NCI-H748 (cell line): ENCODE data around the gene WDFY3.
"Not testable (repeated sequence)": the region's sequence is repeated elsewhere in the genome, so short reads cannot be mapped to it uniquely, and the experiment has no call there.

ENCODE experiments used
- DNase-seq: peaks from one replicate; lab custom pipeline; 2025; ENCODE audit not compliant: unreplicated experiment; lab: John Stamatoyannopoulos, UW

Gene WDFY3

DNA sequence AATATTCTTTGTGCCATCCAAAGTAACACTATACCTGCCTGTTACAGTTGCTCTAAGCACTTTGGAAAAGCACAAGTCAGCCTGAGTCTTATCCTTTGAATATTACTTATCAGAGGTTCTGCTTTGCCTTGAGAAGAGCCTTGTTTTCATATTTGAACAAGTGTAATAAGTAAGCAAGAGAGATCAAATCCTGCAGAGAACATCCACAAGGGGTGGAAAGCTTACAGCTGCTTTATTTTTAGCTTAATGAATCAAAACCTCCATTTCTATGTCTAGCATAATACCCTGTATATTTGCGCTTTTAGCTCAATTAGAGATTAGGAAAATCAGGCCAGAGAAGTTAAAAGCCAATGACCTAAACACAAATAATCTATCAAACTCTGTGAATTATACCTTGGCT is 243.8 kb downstream of the WDFY3 start:
- peak; percentile 47 for DNase-seq

GRCh38 chr4:84719115-84719514 is 247.4 kb downstream of the WDFY3 start:
- no peak for DNase-seq

GRCh38 chr4:84718699-84719098 is 247.8 kb downstream of the WDFY3 start:
- no peak for DNase-seq

DNA sequence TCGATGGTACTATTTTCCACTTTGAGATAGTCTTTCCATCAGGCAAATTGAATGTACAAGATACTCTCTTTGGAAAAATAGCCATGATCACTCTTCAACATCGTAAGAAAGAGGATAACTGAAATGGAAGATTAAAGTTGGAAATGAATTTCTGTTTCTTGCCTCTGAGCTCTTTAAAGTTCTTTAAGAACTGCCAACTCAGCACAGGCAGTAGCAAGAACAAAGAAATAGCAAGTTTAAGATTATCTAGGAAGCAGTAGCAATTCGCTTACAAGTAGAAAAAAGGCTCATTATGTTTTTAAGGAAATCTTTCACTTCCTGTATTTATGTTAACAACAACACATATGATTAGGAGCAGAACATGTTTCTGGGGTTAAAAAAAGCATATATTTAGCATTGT is 255.9 kb downstream of the WDFY3 start:
- no peak for DNase-seq

DNA sequence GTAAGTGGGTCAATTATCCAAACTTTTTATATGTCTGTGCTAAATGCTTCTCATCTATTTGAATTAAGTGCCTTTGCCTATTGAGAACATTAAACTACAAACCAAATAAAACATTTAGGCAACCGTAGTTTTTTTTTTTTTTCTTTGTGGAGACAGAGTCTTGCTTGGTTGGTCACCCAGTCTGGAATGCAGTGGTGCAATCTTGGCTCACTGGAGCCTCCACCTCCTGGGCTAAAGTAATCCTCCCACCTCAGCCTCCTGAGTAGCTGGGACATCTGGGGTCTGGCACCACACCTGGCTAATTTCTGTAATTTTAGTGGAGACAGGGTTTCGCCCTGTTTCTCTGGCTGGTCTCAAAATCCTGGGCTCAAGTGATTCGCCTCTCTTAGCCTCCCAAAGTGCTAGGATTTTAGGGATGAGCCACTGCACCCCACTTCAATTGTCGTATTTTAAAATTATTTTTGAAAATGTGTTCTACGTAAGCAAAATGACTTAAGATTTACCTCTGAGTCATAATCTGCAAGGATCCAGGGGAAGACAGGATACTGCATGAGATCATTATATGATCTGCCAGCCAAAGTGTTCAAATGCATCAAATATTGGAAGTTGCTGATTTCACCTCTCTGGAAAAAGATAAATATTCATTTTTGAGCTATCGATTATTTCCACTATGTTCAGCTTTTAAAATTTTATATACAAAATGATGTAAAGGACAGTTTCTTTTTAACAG is 257.9 kb downstream of the WDFY3 start:
- DNase-seq, result no peak

GRCh38 chr4:84706286-84706685 is 260.2 kb downstream of the WDFY3 start:
- no peak for DNase-seq

DNA sequence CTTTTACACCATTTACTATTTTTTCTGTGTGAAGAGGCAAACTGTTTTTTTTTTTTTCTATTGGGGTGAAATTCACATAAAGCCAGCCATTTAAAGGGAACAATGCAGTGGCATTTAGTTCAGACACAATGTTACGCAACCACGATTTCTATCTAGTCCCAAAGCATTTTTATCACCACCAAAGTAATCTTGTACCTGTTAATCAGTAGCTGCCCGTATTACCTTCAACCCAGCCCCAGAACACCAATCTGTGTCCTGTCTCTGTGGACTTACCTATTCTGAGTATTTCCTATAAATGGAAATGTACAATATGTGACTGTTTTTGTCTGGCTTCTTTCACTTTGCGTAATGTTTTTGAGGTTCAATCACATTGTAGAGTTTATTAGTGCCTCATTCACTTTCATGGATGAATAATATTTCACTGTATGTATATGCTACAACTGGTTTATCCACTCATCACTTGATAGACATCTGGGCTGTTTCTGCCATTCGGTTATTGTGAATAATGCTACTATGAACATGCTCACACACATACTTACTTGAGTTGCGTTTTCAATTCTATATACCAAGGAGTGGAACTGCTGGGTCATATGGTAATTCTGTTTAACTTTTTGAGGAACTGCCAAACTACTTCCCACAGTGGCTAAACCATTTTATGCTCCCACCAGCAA is 267.4 kb downstream of the WDFY3 start:
- DNase-seq, result no peak

- no peak for DNase-seq
These were observed 268.8 kb downstream of the WDFY3 start for GRCh38 chr4:84697615-84698201.

DNA sequence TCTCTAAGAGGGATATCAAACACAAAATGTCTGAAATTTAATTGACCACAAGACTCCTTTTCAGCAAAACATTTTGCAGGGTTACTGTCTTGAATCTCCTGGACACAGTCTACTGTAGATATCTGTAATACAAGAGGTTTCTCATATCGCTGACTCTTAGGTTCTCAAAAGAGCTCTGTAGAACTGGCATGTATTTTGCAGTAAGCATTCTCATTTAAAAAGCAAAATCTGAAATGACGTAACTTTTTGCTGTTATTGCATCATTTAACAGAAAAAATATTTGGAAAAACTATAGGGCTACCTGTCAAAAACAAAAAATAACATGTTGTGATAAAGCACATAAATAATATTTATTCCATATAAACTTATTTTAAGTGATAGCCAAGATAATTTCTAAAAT is 269.3 kb downstream of the WDFY3 start:
- DNase-seq, result no peak

DNA sequence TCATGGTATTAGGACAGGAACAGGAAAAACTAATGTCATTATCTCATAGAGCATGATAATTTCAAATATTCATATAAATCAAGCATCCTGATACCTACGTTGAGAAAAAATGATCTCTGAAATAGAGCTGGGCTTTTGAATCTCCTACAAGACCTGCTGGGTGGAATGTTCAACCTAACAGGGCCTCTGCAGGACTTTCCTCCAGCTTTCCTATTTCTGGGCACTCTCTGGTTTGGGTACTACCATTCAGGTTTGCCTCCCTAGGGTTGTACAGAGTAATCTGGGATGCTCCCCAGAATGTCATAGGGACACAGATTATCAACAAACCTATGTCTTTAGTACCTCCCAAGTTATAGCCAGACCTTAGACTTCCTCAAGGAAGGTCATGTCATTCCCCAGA is 274.7 kb downstream of the WDFY3 start:
- DNase-seq, result no peak

- no peak for DNase-seq
These were observed 275.3 kb downstream of the WDFY3 start for GRCh38 chr4:84691170-84691691.

DNA sequence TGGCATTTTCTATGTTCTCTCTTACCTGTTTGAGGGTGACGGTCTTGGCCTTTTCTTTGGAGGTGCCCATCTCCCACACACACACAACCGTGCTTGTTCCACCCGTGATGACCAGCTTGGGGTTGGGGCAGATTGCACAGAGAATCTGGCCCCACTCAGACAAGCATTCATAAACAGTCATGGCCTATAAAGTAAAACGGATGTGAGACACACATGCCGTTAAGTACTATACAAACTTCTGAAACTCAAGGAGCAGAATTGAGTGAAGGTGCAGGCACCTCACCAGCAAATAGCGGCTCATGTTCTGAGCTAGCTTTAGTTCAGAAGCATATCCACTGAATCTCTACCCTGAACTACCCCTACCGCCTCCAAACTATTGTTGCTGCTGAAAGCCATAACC is 276.0 kb downstream of the WDFY3 start:
- no peak for DNase-seq

GRCh38 chr4:84689197-84689596 is 277.3 kb downstream of the WDFY3 start:
- DNase-seq, result no peak

DNA sequence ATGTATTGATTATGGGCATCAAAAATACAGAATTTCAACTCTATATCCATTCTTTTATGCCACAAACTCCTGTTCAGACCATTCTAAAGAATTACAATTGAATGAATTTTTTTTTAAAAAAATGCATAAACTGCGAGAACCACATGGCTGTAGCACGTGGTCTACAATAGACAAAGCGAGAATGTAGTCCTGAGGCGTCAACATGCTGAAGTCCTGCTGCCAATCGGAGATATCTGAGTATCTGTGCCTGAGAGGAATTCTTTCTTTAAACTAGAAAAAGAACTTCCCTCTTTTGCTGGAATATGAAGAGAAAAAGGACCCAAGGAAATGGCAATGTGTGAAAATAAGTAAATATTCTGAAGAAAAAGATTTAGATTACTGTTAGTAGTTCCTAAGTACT is 277.9 kb downstream of the WDFY3 start:
- DNase-seq, result no peak

DNA sequence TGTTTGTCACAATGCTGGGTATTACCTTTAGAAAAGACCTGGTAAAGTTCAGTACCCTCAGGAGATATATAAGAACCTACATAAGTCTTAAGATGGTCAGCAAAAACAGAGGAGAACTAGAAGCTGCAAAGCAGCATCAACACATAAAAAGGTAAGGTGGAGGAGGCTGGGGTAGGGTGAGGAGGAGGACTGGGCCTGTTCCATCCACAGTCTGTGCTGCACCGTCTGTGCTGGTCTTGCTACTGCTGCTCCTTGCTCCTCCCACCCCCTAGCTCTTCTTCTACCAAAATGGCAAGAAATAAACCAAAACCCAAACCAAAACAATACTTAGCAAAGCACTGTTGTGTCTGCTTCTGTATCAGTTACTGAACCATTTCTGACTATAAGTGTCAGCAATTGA is 281.4 kb downstream of the WDFY3 start:
- DNase-seq, result no peak

- no peak for DNase-seq
These were observed 282.1 kb downstream of the WDFY3 start for GRCh38 chr4:84684361-84684760.

DNA sequence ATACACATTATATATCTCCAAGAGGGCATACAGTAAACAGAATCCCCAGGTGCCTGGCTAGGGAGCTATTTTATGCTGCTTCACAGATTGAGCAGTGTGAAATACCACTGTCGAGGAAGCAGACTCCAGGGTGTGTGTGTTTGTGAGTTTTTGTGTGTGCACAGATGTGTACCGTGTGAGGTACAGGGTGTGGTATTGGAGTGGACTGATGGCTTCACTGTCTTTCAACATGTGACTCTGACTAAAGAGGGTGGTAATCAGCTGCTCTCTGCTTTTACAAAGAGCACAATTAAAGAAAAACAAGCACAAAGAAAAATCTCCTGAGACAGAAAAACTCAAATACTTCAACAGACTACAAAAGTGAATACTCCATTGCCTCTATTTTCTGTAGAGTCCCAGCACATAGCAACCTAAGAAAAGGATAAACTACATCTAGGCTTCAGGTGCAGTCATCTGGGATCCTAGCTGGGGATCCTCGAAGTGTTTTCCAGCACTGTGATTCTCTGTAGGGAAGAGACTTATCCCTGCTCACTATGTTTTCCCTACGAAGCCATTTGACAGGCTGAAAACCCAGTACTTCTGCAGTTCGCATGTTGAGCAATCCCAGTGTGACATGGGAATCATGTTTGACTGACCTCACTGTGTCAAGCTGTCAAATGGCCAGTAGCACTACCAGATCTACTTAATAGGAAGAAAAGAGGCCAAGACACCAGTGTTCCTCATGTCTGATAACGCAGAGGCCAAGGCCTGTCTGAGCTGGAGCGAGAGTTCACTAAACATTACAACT is 283.2 kb downstream of the WDFY3 start:
- no peak for DNase-seq

DNA sequence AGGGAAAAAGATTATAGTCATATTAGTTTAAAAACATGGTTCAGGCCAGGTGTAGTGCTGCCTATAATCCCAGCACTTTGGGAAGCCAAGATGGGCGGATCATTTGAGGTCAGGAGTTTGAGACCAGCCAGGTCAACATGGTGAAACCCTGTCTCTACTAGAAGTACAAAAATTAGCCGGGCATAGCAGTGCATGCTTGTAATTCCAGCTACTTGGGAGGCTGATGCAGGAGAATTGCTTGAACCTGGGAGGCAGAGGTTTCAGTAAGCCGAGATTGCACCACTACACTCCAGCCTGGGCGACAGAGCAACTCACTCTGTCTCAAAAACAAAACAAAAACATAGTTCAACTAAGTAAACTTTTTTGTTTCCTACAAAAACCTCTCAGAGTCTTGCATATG is 283.8 kb downstream of the WDFY3 start:
- not testable (repeated sequence) for DNase-seq

DNA sequence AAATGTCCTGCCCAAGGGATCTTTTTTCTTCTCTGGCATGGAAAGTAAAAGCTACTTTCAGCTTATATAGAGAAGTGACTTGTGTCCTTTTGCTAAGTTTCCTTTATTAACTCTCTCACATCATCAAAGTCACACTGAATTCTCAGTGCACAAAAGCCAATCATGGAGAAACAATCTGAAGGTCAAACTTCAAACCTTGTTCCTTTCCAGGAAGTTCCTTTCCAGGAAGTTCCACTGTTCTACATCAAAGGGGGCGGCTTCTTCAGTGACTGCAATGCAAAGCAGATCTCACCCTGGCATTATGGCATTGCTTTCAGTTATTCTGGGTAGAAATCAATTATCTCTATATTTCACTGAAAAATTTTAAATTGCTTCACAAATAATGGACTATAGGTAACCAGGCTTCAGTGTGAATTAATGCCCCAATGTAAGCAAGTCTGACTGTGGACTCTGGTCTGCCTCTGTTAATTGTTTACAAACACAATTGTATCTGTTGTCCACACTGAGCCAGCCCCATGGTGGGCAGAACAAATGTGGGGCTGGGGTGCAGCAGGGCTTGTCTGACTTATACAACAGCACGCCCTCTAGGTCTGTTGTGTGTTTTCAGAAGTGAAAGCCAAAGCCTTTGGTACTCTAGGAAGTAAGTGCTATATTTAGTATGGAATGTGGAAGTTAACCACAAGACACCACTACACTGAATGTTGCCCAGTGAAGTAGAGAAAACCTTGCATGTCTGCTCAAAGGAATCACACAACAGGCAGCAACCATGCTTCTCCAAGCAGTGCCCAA is 284.8 kb downstream of the WDFY3 start:
- no peak for DNase-seq

- no peak for DNase-seq
These were observed 285.5 kb downstream of the WDFY3 start for GRCh38 chr4:84680956-84681355.
